AG04450 (cell line): ENCODE measurements around the gene ANKS3. TPM values are rescaled to one million over a fixed set of nuclear protein-coding genes. Genes with fewer than 3 reads are reported as not detected.
A peak's percentile ranks its signal among the peaks of the same experiment; 100 is the strongest.

Experiments
- CTCF ChIA-PET: fragments of 300-600, 350-600 bp; formaldehyde crosslinking; extraction: SDS; loops from one replicate; lab custom pipeline; 2022; ENCODE audit warnings: antibody characterized with exemption, inconsistent platforms; lab: Charles Lee
- POLR2A ChIA-PET: fragments of 350-600 bp; formaldehyde crosslinking; extraction: SDS; loops from one replicate; lab custom pipeline; 2021; ENCODE audit warnings: antibody characterized with exemption, inconsistent platforms; lab: Yijun Ruan, JAX
- DNase-seq: peaks from one replicate; pipeline ENCODE4 v3.0.0-alpha.2; 2011; ENCODE audit warnings: low read depth, low spot score
- H3K27ac ChIP-seq: one replicate; pipeline ENCODE4 v1.5.1; 2012; ENCODE audit warnings: low read depth, low read length, control low read depth
- H3K27me3 ChIP-seq: one replicate; pipeline ENCODE4 v1.6.0; 2012; ENCODE audit warnings: low read length; ENCODE audit not compliant: control insufficient read depth, insufficient read depth
- H3K4me3 ChIP-seq: 2 replicates; pipeline ENCODE4 v1.5.1; 2011; ENCODE audit warnings: mild to moderate bottlenecking, low read depth, low read length, control low read depth
- H3K9me3 ChIP-seq: 2 replicates; pipeline ENCODE4 v1.5.1; 2012; ENCODE audit warnings: low read length; ENCODE audit not compliant: control insufficient read depth, insufficient read depth
- CTCF ChIP-seq: IDR thresholded peaks from 2 replicates; pipeline ENCODE4 v1.5.1; 2011; ENCODE audit warnings: low read depth, low read length, control low read depth, inconsistent platforms
- polyA plus RNA-seq: library from polyadenylated mRNA; depleted of rRNA; stranded (reverse); fragments of >200 nt; gene quantifications from 2 replicates; pipeline ENCODE4 v1.2.3, GENCODE V29; 2011

Gene ANKS3
- polyA plus RNA-seq, 1 experiment = 14.0 TPM

GRCh38 chr16:4681471-4682083 is 52.5 kb downstream of the ANKS3 start:
- ChIA-PET POLR2A (no interaction called here), CTCF (no interaction called here)
- no peak for TF ChIP-seq CTCF
- Histone ChIP-seq H3K27me3 (no peaks in the 10 kb centered on the region), H3K4me3 (no peak overlapping the region), H3K27ac (no peak overlapping the region), H3K9me3 (no peaks in the 10 kb centered on the region; the same call in 1 of the 2 replicates)
- DNase-seq = no peak

- no peaks in the 10 kb centered on the region; the same call in 1 of the 2 replicates for H3K9me3 ChIP-seq
- peak overlapping the region; percentile 36 for H3K4me3 ChIP-seq
- no peaks in the 10 kb centered on the region for H3K27me3 ChIP-seq
- POLR2A ChIA-PET = no interaction called here
- no peak for TF ChIP-seq CTCF
- DNase-seq = no peak
- H3K27ac ChIP-seq = peak overlapping the region; percentile 85
- CTCF ChIA-PET = no interaction called here
Observed at GRCh38 chr16:4680673-4681470, 53.2 kb downstream of the ANKS3 start.

- no peaks in the 10 kb centered on the region for H3K27me3 ChIP-seq
- POLR2A ChIA-PET = no interaction called here
- no peaks in the 10 kb centered on the region; the same call in 1 of the 2 replicates for H3K9me3 ChIP-seq
- H3K27ac ChIP-seq = peak overlapping the region; percentile 85
- H3K4me3 ChIP-seq = peak overlapping the region; percentile 36
- CTCF ChIA-PET = no interaction called here
- TF ChIP-seq CTCF = no peak
- DNase-seq = peak; percentile 36
Observed at GRCh38 chr16:4679850-4680636, 54.0 kb downstream of the ANKS3 start.

- CTCF ChIA-PET = no interaction called here
- Histone ChIP-seq H3K9me3 (no peaks in the 10 kb centered on the region; the same call in 1 of the 2 replicates), H3K27ac (peak overlapping the region; percentile 85), H3K4me3 (no peak overlapping the region; the same call in 1 of the 2 replicates), H3K27me3 (no peaks in the 10 kb centered on the region)
- TF ChIP-seq CTCF = no peak
- no peak for DNase-seq
- POLR2A ChIA-PET = no interaction called here
Observed at GRCh38 chr16:4679156-4679849, 54.8 kb downstream of the ANKS3 start.
